HG03432 (cell line): ENCODE measurements around the gene SRGAP2B.
"Not testable (repeated sequence)": the region's sequence is repeated elsewhere in the genome, so short reads cannot be mapped to it uniquely, and the experiment has no call there.

Experiments
- ATAC-seq: cut with Tn5 transposase; IDR thresholded peaks from one replicate; pipeline ENCODE4 v1.9.1; 2021; ENCODE audit warnings: mild to moderate bottlenecking, moderate library complexity; ENCODE audit not compliant: unreplicated experiment

The SRGAP2B gene

GRCh38 chr1:144917154-144918026, 177.7 kb downstream of the SRGAP2B start:
- ATAC-seq = not testable (repeated sequence)

DNA sequence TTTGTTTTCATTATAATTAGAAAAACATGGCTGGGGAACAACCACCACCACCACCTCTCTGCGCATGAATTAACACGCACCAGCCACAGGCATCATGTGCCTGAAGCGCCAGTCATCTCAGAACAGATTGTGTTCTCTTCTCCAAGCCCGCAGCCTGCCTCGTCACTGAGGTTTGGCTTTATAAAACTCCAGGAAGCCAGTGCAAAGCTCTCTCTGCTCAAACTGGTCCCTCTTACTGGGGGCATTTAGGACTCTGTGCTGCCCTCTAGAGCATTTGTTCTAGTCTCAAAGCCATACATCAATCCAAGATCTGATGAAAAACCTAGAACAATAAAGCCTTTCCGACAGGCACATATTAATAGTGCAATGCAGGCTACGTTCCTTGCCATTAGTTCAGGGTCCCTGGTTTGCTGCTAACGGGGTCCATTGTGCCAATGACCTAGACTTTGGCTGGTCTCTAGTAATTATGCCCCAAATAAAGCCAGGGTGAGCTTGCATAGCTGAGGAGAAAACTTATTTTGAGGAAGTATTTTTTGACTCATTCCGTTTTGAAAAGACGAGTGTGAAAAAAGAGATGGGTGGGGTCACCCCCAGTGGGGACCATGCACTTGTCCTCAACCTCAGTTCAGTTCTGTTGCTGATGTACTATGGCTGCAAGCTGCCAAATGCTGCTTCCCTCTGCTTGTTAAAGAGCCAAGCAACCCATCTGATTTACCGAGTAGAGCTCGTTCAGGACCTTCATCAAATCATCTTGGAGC, 181.0 kb downstream of the SRGAP2B start:
- not testable (repeated sequence) for ATAC-seq

GRCh38 chr1:144913458-144913857, 181.7 kb downstream of the SRGAP2B start:
- not testable (repeated sequence) for ATAC-seq

DNA sequence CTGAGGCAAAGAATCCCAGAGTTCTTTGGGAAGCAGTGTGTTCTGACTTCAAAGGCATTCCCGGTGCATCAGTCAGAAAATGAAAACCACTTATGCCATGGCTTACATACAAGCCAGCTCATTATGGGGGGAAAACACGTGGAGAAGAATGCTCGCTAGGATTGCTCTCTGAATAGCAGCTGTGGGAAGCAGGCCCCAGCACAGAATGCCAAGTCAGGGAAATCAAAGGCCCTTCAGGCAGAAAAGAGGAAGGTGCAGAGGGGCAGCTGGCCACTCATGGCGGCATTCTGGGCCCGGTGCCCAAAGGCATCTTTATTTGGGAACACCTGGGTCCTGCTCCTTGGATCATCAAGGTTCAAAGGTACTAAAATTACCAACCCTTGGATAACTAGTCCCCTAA, 184.4 kb downstream of the SRGAP2B start:
- ATAC-seq = not testable (repeated sequence)

DNA sequence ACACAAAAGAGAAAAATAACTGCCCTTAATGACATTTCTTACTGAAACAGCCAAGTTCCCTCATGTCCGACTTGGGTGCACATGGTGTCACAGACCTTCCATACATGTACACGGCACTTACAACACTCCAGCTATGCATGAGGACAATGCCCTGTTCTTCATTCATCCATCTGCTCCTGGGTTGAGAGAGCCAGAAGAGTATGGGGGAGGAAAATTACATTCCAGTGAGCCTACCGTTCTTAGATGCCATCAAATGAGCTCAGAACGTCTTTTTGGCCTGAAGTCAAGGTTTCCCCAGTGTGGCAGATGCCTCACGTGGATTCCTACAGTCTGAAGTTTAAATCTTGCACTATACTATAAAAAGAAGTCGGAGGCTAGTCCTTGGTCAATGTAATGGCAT, 194.3 kb downstream of the SRGAP2B start:
- ATAC-seq = not testable (repeated sequence)

DNA sequence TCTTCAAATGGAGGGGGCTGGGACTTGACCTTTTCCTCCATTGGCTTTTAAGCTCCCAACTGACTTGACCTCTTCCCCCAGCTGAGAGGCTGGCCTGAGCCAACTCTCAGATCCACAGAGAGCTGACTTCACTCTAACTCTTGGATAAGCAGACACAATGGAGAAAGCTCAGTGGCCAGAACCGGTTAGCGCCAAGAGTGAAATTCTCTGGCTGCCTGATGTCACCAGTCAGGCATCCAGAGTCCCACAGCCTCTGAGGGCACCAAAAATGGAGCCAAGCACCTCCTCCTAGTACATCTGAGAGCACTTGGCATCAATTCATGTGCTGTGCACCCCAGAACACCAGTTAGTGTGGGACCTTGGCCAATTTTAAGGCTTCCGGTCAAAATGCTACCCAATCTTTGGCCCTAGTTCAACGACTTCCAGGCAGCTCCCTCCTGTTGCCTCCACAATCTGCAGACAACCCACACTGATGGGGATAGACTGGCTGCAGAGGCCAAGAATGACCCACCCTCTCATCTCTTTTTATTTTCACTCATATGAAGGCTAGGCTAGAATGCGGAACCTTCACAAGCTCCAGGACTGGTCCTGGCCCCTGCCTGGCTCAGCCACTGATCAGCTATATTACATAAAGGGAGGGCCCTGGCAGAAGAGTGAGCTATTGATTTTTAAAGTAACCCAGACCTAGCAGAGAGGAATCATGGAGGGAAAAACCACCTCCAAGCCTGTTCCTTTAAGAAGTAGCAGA, 200.5 kb downstream of the SRGAP2B start:
- ATAC-seq = not testable (repeated sequence)

DNA sequence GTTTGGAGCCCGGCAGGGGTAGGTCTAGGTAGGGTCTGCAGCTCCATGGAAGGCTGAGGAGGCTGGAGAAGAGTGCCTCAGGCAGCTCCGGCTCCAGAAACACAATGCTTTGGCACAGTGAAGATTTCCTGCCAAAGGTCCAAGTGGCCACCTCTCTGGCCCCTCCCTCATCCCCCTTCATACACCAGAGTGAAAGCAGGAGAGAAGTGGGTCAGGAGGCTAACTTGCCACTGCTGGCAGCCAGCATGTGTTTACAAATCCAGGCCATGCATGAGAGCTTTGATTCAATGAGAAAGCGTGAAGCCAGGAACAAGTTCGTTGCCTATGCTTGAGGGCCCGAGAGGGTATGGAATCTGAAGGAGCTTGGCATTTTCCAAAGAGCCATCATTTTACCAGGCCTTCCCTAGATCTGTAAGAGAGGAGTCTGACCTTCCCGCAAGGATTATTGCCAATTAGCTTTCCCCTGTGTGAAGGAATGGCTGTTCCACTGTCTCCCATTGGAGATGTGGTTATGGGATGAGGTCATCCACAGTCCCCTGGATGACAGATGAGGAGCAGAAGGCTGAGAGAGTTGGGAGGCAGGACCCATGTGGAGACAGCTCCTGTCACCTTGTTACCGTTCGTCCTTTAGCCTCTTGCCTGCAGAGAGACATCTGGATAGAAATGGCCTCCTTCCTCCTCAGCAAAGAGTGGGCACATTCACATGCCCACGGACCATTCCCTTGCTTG, 201.3 kb downstream of the SRGAP2B start:
- ATAC-seq = not testable (repeated sequence)

DNA sequence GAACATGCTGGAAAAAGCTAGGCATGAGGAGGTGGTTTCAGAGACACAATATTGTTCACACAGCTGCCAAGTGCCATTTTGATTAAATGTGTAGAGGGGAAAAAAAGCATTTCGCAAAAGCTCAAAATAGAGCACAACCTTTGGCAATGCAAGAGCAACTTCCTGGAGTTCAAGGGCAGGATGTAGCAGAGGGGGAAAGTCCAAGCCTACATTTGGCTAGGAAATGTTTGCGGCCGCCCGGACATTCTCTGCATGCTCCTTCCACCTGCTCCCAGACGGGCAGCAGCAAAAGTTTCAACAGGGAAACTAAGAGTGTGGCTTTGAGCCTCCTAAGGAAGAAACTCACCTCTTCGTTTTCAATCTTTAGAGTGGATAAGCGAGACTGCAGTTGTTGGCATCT, 202.1 kb downstream of the SRGAP2B start:
- ATAC-seq = not testable (repeated sequence)

- not testable (repeated sequence) for ATAC-seq
Observed at GRCh38 chr1:144889450-144890115, 205.5 kb downstream of the SRGAP2B start.

GRCh38 chr1:144883022-144883421, 212.1 kb downstream of the SRGAP2B start:
- ATAC-seq = not testable (repeated sequence)

DNA sequence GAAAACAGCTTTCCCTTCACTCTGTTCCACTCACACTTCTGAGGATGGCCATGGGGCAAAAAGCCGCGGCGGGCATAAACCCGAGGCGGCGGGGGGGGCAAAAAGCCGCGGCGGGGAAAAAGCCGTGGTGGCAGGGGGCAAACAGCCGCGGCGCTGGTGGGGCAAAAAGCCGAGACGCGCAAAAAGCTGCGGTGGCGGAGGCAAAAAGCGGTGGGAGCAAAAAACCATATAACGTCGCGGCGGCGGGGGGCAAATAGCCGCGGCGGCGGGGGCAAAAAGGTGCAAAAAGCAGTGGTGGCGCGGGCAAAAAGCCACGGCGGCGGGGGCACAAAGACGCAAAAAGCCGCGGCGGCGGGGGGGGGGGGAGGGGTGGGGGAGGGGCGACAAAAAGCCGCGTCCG, 212.8 kb downstream of the SRGAP2B start:
- not testable (repeated sequence) for ATAC-seq

DNA sequence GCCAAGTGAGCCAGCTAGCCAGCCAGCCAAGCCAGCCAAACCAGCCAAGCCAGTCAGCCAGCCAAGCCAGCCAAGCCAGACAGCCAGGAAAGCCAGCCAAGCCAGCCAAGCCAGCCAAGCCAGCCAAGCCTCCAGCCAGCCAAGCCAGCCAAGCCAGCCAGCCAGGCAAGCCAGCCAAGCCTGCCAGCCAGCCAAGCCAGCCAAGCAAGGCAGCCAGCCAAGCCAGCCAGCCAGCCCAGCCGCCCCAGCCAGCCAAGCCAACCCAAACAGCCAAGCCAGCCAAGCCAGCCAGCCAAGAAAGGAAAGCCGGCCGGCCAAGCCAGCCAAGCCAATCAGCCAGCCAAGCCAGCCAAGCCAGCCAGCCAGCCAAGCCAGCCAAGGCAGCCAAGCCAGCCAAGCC, 236.5 kb downstream of the SRGAP2B start:
- not testable (repeated sequence) for ATAC-seq
